ENCODE data around the gene FUOM.
"Not testable (repeated sequence)": the region's sequence is repeated elsewhere in the genome, so short reads cannot be mapped to it uniquely, and the experiment has no call there.

GRCh38 chr10:133367461-133367860 lies 9.6 kb upstream of the FUOM start:
- not testable (repeated sequence) for TF ChIP-seq FOXA1, PKNOX1 (IDR thresholded peaks at IDR 0.05)
